Rectal smooth muscle tissue (tissue), 1 donor: ENCODE data around the gene SCAPER.

ENCODE experiments used
- H3K27ac ChIP-seq: one replicate; pipeline ENCODE4 v1.7.0; 2013; ENCODE audit warnings: low read depth, low read length, inconsistent platforms
- H3K27me3 ChIP-seq: one replicate; pipeline ENCODE4 v1.7.0; 2013; ENCODE audit warnings: low read length; ENCODE audit not compliant: control insufficient read depth, insufficient read depth
- H3K36me3 ChIP-seq: one replicate; pipeline ENCODE4 v1.7.0; 2013; ENCODE audit warnings: low read length; ENCODE audit not compliant: control insufficient read depth, insufficient read depth
- H3K4me1 ChIP-seq: one replicate; pipeline ENCODE4 v1.7.0; 2013; ENCODE audit warnings: low read length; ENCODE audit not compliant: control insufficient read depth, insufficient read depth
- H3K4me3 ChIP-seq: one replicate; pipeline ENCODE4 v1.7.0; 2013; ENCODE audit warnings: low read length
- H3K9ac ChIP-seq: one replicate; pipeline ENCODE4 v1.7.0; 2013; ENCODE audit warnings: low read length

Gene SCAPER

DNA sequence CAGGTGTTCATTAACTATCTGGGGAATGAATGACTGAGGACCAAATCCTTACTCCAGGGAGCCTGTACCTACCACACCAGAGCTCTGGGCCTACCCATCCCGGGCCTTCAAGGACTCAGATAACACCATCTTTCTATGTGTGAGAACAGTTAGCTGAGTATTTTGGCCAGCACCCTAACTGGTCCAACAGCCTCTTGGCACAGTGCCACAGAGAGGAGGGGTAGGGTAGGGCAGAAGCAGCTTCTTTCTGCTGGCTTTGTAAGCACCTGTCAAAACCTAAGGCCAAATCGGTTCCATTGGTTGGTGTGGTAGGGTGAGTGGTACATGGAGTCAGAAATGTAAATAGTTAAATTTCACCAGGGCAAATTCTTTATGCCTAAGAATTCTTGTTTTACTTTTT lies 541.9 kb downstream of the SCAPER start:
- H3K36me3 ChIP-seq, result no peaks in the 10 kb centered on the region
- no peaks in the 10 kb centered on the region for H3K27me3 ChIP-seq
- no peak overlapping the region for H3K27ac ChIP-seq
- H3K4me3 ChIP-seq, result no peak overlapping the region
- H3K9ac ChIP-seq, result no peak overlapping the region
- H3K4me1 ChIP-seq, result no peaks in the 10 kb centered on the region

DNA sequence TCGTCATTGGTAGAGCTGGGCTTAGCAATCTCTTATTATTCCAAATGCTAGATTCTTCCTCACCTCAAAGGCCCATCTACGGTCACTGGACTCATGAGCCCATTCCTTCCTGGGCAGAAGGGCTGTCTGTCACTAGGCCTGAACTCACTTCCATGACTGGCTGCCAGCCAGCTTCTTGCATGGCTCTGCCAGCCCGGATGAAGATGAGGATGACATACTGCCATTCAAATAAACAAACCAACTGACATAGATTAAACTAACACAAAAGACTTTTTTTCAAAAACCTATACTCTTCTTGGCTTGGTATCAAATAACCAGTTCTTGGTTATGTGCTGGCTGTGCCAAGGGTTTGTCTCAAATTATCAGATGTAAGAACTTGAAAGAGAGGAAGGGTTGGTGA lies 544.7 kb downstream of the SCAPER start:
- Histone ChIP-seq H3K4me3 (no peak overlapping the region), H3K27me3 (no peaks in the 10 kb centered on the region), H3K27ac (no peak overlapping the region), H3K4me1 (no peaks in the 10 kb centered on the region), H3K36me3 (no peaks in the 10 kb centered on the region), H3K9ac (no peak overlapping the region)

DNA sequence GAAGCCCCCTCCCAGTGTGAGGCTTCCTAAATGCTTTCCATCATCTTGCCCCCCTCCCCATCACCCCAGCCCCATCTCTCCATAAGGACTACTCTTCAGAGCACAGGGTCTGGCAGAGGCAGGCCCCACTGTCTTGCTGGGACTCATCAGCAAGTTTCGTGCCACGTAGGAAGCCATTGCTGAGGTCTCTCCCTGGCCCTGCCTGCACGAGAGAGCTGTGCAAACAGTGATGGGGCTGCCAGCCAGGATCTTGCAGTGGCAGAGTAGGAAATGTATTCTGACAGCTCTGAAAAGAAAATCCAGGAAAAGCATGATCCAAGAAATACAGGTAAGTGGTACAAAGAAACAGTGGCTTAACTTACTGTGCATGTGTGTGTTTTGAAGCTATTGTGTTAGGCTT lies 546.0 kb downstream of the SCAPER start:
- Histone ChIP-seq H3K9ac (no peak overlapping the region), H3K27me3 (no peaks in the 10 kb centered on the region), H3K27ac (no peak overlapping the region), H3K4me3 (no peak overlapping the region), H3K4me1 (no peaks in the 10 kb centered on the region), H3K36me3 (no peaks in the 10 kb centered on the region)

DNA sequence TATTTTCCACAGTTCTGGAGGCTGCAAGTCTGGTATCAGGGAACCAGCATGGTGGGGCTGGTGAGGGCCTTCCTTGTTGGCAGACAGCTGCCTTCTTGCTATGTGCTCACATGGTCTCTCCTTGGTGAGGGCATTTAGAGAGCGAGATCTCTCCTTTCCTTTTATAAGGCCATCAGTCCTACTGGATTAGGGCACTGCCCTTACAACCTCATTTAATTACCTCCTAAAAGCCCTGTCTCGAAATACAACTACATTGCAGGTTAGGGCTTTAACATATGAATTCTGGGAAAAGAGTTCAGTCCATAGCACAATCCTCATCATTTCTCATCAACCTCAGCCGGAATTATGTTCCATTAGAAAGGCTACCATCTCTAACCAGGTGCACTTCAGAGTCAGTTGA lies 546.7 kb downstream of the SCAPER start:
- H3K36me3 ChIP-seq, result no peaks in the 10 kb centered on the region
- H3K9ac ChIP-seq, result no peak overlapping the region
- H3K4me1 ChIP-seq, result no peaks in the 10 kb centered on the region
- no peaks in the 10 kb centered on the region for H3K27me3 ChIP-seq
- no peak overlapping the region for H3K4me3 ChIP-seq
- no peak overlapping the region for H3K27ac ChIP-seq

DNA sequence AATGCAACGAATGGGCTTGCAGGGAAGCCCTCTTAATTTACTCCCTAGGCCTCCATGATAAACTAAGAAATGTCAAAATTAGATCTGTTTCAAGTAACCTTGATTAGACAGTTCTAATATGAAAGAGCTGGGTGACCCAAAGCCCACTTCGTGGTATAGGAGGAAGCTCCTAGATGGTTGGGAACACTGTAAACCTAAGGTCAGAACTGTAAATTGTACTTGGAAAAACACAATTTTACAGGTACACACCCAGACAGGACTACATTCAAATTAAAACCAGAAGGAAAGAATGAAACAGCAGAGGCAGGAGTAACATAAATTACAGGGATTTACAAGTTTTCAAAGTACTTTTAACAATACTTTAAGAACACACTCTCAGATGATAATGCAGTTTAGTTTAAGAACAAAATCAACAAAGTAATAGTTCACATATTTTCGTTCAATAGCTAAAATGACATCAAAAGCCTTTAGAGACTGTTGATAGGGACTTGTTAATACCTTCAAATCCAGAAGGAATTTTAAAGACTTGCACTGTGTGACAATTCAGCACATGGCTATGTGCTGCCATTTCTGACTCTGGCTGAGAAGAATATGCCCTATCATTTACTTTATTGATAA lies 550.2 kb downstream of the SCAPER start:
- Histone ChIP-seq H3K36me3 (no peaks in the 10 kb centered on the region), H3K4me3 (no peak overlapping the region), H3K4me1 (no peaks in the 10 kb centered on the region), H3K27ac (no peak overlapping the region), H3K9ac (no peak overlapping the region), H3K27me3 (no peaks in the 10 kb centered on the region)

DNA sequence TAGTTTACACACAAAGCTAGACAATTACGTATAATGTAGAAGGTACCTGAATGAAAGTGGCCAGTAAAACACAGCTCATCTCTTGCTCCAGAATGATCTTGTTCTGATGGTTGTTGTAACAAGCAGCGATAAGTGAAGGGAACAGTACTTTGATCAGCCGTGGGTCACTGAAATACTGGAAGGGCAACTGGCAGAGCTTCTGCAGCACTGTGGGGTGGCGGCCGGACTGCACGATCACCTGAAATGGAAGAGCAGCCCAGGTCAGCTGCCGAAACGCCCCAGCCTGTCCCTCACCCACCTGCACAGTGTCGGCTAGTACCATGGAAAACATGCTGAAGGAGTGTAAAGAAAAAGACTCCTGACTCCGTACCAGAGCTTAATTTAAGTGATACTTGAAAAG lies 551.2 kb downstream of the SCAPER start:
- no peaks in the 10 kb centered on the region for H3K27me3 ChIP-seq
- no peaks in the 10 kb centered on the region for H3K4me1 ChIP-seq
- H3K4me3 ChIP-seq, result no peak overlapping the region
- no peaks in the 10 kb centered on the region for H3K36me3 ChIP-seq
- H3K9ac ChIP-seq, result no peak overlapping the region
- no peak overlapping the region for H3K27ac ChIP-seq

DNA sequence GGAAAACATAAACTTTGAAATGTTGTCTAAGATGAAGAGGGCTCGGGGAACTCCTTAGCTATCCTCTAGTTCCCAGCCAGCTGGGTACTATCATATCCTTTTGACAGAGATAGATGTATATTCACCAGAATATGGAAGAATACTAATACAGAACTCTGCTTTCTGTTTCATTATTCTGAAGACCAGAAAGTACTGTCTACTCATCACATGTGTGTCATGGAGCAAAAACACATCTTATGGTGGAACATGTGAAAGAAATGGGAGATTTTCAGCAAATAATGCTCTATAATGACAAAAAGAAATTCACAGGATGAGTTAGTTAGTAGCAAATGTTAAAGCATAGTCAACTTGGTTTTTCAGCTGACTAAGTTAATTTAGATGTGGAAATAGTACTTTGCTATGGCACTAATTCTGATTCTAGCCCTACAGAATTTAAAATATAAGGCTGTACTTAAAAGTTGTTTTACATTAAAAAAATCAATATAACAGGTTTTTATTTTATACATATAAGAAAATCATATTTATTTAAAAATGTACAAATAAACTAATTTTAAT lies 552.0 kb downstream of the SCAPER start:
- Histone ChIP-seq H3K4me1 (no peaks in the 10 kb centered on the region), H3K4me3 (no peak overlapping the region), H3K27ac (no peak overlapping the region), H3K9ac (no peak overlapping the region), H3K27me3 (no peaks in the 10 kb centered on the region), H3K36me3 (no peaks in the 10 kb centered on the region)

DNA sequence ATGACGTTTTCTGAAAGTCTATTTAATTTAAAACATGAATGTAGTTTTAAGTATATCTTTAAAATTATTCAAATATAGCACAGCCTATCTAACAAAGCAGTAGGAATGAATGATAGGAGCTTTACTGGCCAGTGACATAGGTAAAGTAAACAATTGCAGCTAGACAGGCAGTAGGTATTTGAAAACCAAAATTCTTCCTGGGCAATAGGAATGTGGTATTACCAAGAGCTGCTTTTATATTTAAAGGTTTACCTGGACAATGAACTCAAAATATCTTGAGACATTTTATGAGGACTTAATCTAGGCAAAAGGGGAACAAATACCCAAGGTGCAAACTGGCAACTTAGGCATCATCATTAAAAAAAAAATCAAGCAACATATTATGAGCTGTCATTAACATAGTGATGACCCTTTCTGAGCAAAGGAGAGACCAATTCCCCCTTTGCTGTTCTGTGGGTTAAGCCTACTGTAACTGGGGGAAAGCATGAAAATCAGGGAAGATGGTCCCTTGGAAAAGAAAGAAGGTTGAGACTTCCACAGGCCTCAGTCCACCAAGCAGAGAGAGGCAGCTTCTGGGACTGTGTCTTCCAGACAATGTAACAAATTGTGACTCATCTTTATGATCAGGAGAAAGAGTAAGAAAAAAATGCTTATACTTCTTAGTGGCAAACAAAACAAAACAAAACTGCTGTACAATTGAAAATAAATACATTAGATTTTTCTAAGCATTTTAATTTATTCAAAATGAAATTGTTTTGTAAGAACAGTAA lies 555.7 kb downstream of the SCAPER start:
- Histone ChIP-seq H3K4me1 (no peaks in the 10 kb centered on the region), H3K27ac (no peak overlapping the region), H3K27me3 (peaks cover 18% of the 10 kb centered on the region), H3K4me3 (no peak overlapping the region), H3K9ac (no peak overlapping the region), H3K36me3 (no peaks in the 10 kb centered on the region)

DNA sequence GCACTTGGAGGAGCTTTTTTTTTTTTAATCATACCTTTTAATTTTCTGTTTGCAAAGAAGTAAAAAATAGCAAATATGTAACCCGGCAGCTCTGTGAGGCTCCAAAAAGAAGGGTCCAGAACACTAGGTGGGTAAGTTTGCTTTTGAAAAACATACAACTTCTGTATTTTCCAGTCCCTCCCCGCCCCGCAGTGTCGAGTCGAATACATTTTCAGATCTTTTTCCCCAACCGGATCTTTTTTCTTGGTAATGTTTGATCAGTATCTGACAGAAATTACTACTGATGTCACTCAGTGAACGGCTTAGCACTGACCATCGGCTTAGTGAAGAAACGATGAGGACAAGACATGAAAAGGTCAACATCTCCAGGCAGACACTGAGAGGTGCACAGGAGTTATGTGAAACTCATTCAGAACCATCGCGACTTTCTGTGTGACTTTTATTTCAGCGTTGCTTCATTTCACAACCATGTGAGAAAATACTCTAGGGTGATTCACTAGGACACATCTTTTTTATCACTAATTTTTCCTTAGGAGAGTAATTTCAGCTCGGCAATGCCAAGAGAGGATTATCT lies 557.6 kb downstream of the SCAPER start:
- peak overlapping the region; percentile 59 for H3K4me3 ChIP-seq
- no peak overlapping the region for H3K27ac ChIP-seq
- H3K4me1 ChIP-seq, result no peaks in the 10 kb centered on the region
- H3K27me3 ChIP-seq, result peaks cover 18% of the 10 kb centered on the region
- H3K9ac ChIP-seq, result no peak overlapping the region
- no peaks in the 10 kb centered on the region for H3K36me3 ChIP-seq

DNA sequence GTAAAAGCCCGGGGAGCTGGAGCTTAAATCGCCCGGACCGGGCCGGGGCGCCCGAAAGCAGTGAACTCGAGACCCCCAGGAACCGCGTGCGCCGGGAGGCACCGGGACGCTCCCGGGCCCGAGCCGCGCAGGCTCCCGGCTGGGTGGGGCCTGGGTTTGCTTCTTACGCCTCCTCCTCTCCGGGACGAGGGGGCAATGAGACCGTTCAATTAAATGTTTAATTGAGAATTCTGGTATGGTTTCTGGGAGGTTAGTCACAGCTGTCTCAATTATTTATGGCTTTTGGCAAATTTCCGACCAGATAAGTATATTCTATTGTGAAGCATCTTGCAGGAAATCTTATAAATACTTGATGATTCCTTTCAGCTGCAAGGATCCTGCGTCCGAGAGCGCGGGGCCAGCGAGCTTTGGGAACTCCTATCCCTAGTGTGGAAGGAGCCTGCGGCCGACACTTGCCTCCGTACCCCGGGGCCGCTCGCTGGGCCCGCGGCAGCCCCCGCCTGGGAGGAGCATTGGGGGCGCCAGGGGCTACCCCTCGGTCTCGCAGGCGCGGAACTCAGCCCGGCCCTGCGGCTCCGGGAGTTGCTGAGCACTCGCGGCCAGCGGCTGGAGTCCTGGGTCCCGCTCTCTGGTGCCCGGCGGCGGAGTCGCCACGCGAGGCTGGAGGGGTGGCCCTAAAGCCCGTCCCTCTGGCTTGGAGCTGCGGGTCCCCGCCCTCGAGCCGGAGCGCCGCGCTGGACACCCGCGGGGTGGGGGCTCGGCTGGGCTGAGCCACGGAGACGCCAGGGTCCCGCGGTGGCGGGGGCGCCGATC lies 558.3 kb downstream of the SCAPER start:
- Histone ChIP-seq H3K4me1 (no peaks in the 10 kb centered on the region), H3K27ac (peak overlapping the region; percentile 58), H3K27me3 (peaks cover 18% of the 10 kb centered on the region), H3K9ac (no peak overlapping the region), H3K36me3 (no peaks in the 10 kb centered on the region), H3K4me3 (peak overlapping the region; percentile 59)

DNA sequence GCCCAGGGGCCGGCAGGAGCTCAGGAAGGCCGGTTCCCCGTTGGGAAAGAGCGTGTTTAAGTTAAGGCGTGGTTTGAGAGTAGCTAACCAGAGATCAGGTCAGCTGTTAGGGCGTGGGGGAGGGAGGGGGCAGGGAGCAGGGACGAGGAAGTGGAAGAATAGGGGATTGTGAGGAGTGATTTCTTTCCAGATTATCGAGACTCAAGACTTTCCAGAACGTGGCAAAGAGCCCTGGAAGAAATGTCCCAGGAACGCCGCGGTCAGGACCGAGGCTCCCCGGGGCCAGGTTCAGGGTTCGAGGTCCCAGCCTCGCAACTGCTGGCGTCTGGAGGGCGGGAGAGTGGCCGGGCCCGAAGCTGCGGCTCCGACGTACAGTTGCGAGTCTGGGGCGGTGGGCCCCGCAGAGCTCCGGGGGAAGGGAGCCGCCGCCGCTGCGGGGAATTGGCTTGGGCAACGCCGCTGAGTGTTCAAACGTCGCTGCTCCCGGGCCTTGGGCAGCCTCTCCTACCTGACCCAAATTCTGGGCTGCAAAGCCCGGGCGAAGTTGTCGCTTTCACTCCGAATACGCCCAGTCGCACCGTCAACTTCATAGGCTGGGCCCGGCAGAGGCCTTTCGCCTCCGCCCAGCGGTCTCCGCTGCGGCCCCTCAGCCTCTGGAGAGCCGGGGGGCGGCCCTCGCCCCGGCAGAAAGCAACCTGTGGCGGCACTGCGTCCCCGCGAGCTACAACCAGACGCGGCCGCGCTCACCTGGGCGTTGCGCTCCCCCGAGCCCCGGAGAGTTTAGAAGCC lies 559.1 kb downstream of the SCAPER start:
- Histone ChIP-seq H3K4me1 (no peaks in the 10 kb centered on the region), H3K9ac (no peak overlapping the region), H3K36me3 (no peaks in the 10 kb centered on the region), H3K4me3 (peak overlapping the region; percentile 59), H3K27me3 (peaks cover 25% of the 10 kb centered on the region), H3K27ac (peak overlapping the region; percentile 58)

DNA sequence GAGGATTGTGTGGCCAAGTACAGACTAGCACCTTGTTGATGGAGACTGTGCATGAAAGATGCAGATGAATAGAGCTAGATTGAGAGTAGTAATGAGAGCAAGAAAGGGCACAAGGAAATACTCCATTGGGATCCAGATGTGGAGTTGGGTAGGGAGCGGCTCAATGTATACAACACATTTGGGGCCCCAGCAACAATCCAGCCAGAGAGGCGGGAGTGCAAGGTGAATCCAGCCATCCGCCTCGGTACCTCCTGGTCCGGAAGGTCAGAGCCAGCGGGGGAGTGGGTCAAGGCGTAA lies 559.6 kb downstream of the SCAPER start:
- no peaks in the 10 kb centered on the region for H3K36me3 ChIP-seq
- peaks cover 30% of the 10 kb centered on the region for H3K27me3 ChIP-seq
- no peaks in the 10 kb centered on the region for H3K4me1 ChIP-seq
- no peak overlapping the region for H3K9ac ChIP-seq
- H3K27ac ChIP-seq, result peak overlapping the region; percentile 58
- peak overlapping the region; percentile 59 for H3K4me3 ChIP-seq
